Activated naive CD8-positive, alpha-beta T cell treated with anti-CD3 and anti-CD28 coated beads for 36 hours (primary cell): ENCODE results near the gene MYBL2. TPM values are rescaled to one million over a fixed set of nuclear protein-coding genes. Genes with fewer than 3 reads are reported as not detected.
A peak's percentile ranks its signal among the peaks of the same experiment; 100 is the strongest.

Experiments
- DNase-seq: peaks from one replicate; pipeline ENCODE4 v3.0.0; 2021
- H3K27ac Mint-ChIP-seq: one replicate; pipeline ENCODE4 v1.8.0; 2022; ENCODE audit warnings: mild to moderate bottlenecking, moderate library complexity, mixed read lengths
- H3K27me3 Mint-ChIP-seq: one replicate; pipeline ENCODE4 v1.8.0; 2022; ENCODE audit warnings: mild to moderate bottlenecking, mixed read lengths
- H3K36me3 Mint-ChIP-seq: one replicate; pipeline ENCODE4 v1.8.0; 2021; ENCODE audit warnings: mild to moderate bottlenecking, mixed read lengths
- H3K4me1 Mint-ChIP-seq: one replicate; pipeline ENCODE4 v1.8.0; 2021; ENCODE audit warnings: mixed read lengths
- H3K4me3 Mint-ChIP-seq: one replicate; pipeline ENCODE4 v1.8.0; 2022; ENCODE audit warnings: mild to moderate bottlenecking, moderate library complexity, mixed read lengths
- H3K9me3 Mint-ChIP-seq: one replicate; pipeline ENCODE4 v1.8.0; 2022; ENCODE audit warnings: mixed read lengths
- total RNA-seq, 2 experiments: library from RNA; stranded (reverse); gene quantifications; one replicate each; pipeline ENCODE4 v1.2.3, GENCODE V29; 2021

Gene MYBL2
- total RNA-seq, 2 experiments from 2014 or later: 139 to 140 TPM

DNA sequence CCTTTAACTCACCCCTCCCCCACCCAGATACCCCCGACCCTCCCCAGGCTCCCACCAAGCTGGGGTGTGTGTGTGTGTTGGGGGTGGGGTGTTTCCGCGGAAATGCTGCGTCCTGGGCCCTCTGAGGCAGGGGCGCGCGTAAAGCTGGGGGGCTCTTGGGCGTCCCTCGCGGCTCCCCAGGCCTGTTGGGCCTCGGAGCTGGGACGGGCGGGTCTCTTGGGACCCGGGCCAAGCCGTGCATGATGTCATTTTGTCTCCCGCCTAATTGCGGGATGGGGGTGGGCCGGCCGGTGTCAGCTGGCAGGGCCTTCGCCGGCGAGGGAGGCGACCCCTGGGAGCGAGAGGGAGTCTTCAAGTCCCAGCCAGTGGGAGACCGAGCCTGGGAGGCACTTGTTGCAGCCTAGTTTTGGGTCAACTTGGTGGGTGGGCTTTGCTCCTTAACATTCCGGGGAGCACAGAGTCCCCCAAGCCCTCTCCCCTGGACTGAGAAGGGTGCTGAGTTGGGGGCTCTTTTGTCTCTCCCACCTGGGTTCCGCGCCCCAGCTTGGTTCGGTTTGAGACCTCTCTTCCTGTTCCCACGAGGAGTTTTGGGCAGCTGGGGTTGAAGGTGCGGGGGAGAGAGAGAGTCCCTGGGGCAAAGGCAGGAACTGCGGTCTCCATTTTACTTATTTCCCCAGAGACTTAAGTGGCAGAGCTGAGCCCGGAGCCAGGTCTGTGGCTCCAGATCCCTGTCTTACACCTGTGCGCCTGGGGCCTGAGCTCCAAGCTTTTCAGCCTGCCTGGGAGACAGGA is 623 bp downstream of the MYBL2 start:
- no peaks in the 10 kb centered on the region for H3K9me3 Mint-ChIP-seq
- H3K4me3 Mint-ChIP-seq: peak overlapping the region; percentile 86
- H3K4me1 Mint-ChIP-seq: peaks cover 7% of the 10 kb centered on the region
- peaks cover 38% of the 10 kb centered on the region for H3K27me3 Mint-ChIP-seq
- H3K36me3 Mint-ChIP-seq: peaks cover 31% of the 10 kb centered on the region
- peak; percentile 44 for DNase-seq
- H3K27ac Mint-ChIP-seq: peak overlapping the region; percentile 86

DNA sequence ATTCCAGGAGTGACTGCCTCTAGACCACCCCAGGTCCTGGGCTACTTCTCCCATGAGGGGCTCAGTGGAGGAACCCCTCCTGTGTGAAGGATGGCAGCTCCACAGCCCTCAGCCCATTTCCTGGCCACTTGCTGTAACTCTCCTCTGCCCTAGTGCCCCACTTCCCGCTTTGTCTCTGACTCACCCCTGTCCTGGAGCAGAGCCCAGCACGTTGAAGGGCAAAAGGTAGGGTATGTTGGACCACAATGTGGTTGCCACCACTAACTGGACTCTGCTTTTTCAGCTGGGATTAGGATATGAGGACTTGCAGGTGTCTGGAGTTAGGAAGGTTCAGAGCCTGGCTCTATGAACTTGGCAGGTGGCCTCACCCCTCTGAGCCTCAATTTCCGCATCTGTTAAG is 2.4 kb downstream of the MYBL2 start:
- peaks cover 43% of the 10 kb centered on the region for H3K27me3 Mint-ChIP-seq
- DNase-seq: no peak
- H3K27ac Mint-ChIP-seq: no peak overlapping the region
- H3K36me3 Mint-ChIP-seq: peaks cover 40% of the 10 kb centered on the region
- peaks cover 3% of the 10 kb centered on the region for H3K9me3 Mint-ChIP-seq
- no peak overlapping the region for H3K4me3 Mint-ChIP-seq
- H3K4me1 Mint-ChIP-seq: peaks cover 7% of the 10 kb centered on the region

DNA sequence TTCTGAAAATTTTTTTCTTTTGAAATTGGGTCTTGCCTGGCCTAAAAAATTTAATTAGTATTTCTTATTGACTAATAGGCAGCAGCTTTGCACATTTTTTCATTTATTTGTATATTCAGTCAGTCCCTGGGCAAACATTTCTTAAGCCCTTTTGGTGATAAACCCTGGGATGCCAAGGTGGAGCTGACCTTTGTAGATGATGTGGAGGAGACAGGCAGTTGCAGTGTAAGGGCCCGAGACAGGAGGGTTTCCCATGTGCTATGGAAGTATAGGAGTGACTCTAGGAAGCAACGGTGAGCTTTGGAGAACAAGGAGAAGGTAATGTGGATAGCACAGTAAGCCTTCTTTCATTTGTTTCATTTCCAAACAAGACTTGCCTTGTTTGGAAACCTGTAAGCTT is 3.5 kb downstream of the MYBL2 start:
- Mint-ChIP-seq H3K4me1 (peaks cover 7% of the 10 kb centered on the region), H3K27me3 (peaks cover 43% of the 10 kb centered on the region)

DNA sequence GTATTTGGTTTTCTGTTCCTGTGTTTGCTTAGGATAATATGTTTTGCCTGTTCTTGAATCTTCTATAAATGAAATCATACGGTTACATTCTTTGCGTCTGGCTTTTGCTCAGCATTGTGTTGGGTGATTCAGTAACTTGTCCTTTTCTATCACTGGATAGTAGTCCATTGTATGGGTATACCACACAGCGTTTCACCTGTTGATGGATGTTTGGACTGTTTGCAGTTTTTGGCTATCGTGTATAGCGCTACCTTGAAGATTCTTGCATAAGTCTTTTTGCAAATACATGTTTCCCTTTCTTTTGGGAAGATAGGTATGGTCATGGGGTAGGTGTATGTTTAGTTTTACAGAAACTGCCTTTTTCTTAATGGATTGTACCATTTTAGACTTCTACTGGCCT is 9.5 kb downstream of the MYBL2 start:
- Mint-ChIP-seq H3K36me3 (peaks cover 56% of the 10 kb centered on the region), H3K4me3 (no peak overlapping the region), H3K27ac (no peak overlapping the region), H3K9me3 (peaks cover 3% of the 10 kb centered on the region), H3K4me1 (peaks cover 4% of the 10 kb centered on the region), H3K27me3 (peaks cover 5% of the 10 kb centered on the region)
- DNase-seq: no peak

More for the DNA sequence above, 3.5 kb downstream of the MYBL2 start:
- Mint-ChIP-seq H3K27ac (no peak overlapping the region), H3K36me3 (peaks cover 49% of the 10 kb centered on the region), H3K4me3 (no peak overlapping the region), H3K9me3 (peaks cover 3% of the 10 kb centered on the region)
- DNase-seq: no peak

DNA sequence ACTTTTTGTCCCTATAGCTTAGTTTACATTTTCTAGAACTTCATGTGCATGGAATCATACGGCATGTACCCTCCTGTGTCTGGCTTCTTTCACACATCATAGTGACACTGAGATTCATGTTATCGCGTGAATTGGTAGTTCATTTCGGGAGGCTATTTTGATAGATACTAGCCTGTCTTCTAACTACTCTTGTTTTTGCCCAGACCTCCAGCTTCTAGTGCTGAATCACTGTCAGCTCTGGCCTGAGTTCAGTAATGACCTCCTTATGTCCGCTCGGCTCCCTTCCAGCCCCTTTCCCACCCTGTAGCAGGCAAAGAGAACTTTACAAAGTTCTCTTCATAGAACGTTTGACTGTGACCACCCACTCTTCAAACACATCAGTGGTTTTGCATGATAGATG is 14.1 kb downstream of the MYBL2 start:
- no peak for DNase-seq
- Mint-ChIP-seq H3K36me3 (peaks cover 36% of the 10 kb centered on the region), H3K4me3 (no peak overlapping the region), H3K27me3 (no peaks in the 10 kb centered on the region), H3K27ac (no peak overlapping the region), H3K9me3 (no peaks in the 10 kb centered on the region), H3K4me1 (peaks cover 9% of the 10 kb centered on the region)

DNA sequence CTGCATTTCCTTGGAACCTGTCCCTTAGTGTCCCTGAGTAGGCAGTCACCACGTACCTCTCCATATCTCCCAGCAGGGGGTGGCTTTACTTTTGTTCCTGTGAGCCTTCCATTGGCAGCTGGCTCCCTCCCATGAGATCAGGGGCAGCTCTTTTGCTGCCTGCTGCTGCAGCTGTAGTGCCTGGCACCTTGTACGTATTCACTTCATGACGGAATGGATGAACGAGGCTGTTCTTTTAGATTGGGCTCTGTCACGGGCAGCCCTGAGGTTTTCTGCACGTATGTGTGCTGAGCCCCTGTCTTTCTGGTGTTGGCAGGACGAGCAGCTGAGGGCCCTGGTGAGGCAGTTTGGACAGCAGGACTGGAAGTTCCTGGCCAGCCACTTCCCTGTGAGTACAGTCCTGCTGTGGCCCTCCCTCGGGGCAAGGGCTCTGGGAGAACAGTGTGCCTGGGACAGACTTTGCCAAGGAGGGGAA is 14.6 kb downstream of the MYBL2 start:
- H3K36me3 Mint-ChIP-seq: peaks cover 36% of the 10 kb centered on the region
- H3K27me3 Mint-ChIP-seq: no peaks in the 10 kb centered on the region
- no peak for DNase-seq
- no peaks in the 10 kb centered on the region for H3K9me3 Mint-ChIP-seq
- H3K4me1 Mint-ChIP-seq: peaks cover 9% of the 10 kb centered on the region
- H3K27ac Mint-ChIP-seq: no peak overlapping the region
- H3K4me3 Mint-ChIP-seq: no peak overlapping the region

DNA sequence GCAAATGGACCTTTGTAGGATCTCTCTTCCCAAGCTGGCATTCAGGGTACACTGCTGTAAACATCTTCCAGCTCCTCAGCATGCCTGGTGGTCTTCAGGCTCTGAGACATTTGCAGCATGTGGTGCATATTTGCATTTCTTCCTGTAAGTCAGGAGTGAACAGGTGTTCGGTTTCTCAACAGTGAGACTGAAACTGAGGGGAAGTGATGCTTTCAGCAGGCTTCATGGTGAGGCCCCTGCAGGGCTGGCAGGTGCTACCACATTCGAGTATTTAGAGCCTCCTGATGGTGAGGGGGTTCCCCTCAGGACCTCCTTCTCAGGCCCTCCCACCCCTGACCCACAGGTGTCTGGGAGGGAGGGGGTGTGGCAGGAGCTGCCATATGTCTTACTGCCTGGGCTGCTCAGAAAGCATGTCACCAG is 15.1 kb downstream of the MYBL2 start:
- Mint-ChIP-seq H3K4me1 (peaks cover 9% of the 10 kb centered on the region), H3K36me3 (peaks cover 36% of the 10 kb centered on the region), H3K9me3 (no peaks in the 10 kb centered on the region), H3K4me3 (no peak overlapping the region), H3K27ac (no peak overlapping the region), H3K27me3 (no peaks in the 10 kb centered on the region)
- DNase-seq: no peak

DNA sequence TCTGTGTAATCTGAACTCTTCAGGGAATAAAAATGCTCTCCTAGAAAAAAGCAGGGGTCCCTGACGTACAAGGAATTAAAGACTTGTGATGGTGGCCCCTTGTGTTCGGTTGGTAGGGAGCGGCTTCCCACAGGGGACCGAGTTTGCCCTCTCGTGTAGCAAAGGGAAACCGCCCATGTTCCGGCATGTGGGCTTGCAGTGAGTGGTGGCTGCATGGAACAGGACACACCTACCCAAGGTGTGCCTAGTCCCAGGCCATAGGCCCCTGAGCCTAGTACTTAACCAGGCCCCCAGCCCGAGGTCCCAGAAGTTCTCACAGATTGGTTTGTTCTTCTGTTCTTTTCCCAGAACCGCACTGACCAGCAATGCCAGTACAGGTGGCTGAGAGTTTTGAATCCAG is 15.5 kb downstream of the MYBL2 start:
- Mint-ChIP-seq H3K9me3 (no peaks in the 10 kb centered on the region), H3K4me3 (no peak overlapping the region), H3K4me1 (peaks cover 9% of the 10 kb centered on the region), H3K27me3 (no peaks in the 10 kb centered on the region), H3K27ac (peak overlapping the region; percentile 54), H3K36me3 (peaks cover 35% of the 10 kb centered on the region)
- DNase-seq: no peak

DNA sequence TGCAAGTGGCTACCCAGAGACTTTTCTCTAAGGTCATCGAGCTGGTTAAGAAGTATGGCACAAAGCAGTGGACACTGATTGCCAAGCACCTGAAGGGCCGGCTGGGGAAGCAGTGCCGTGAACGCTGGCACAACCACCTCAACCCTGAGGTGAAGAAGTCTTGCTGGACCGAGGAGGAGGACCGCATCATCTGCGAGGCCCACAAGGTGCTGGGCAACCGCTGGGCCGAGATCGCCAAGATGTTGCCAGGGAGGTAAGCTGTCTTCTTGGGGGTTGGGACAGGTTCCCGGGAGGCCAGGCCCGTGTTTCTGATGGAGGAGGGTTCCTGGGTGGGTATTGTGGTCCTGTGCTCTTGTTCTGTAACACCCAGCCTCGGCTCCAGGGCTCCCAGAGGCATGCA is 19.9 kb downstream of the MYBL2 start:
- Mint-ChIP-seq H3K27me3 (no peaks in the 10 kb centered on the region), H3K27ac (no peak overlapping the region)
- DNase-seq: no peak

DNA sequence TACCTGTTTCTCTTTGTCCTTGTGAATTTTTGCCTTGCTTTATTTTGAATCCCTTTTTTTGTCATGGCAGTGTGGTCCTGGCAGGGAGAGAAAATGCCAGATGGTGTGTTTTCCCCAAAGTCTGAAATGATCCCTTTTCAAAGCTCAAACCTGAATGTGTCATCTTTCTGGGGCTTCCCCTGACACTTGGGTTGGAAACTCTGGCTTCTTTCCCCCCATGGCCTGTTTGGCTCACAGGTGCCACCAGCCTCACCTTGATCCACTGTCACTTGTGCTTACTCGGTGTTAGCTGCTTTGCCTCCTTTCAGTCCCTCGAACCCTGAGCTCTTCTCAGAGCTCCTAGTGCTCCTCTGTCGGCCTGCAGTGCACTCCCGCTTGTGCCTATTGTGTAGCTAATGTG is 22.3 kb downstream of the MYBL2 start:
- H3K36me3 Mint-ChIP-seq: peaks cover 36% of the 10 kb centered on the region
- no peak overlapping the region for H3K27ac Mint-ChIP-seq
- no peak overlapping the region for H3K4me3 Mint-ChIP-seq
- no peaks in the 10 kb centered on the region for H3K27me3 Mint-ChIP-seq
- no peak for DNase-seq
- H3K4me1 Mint-ChIP-seq: peaks cover 7% of the 10 kb centered on the region
- no peaks in the 10 kb centered on the region for H3K9me3 Mint-ChIP-seq

More for the DNA sequence above, 19.9 kb downstream of the MYBL2 start:
- Mint-ChIP-seq H3K36me3 (peaks cover 44% of the 10 kb centered on the region), H3K4me1 (peaks cover 9% of the 10 kb centered on the region), H3K4me3 (no peak overlapping the region), H3K9me3 (no peaks in the 10 kb centered on the region)

DNA sequence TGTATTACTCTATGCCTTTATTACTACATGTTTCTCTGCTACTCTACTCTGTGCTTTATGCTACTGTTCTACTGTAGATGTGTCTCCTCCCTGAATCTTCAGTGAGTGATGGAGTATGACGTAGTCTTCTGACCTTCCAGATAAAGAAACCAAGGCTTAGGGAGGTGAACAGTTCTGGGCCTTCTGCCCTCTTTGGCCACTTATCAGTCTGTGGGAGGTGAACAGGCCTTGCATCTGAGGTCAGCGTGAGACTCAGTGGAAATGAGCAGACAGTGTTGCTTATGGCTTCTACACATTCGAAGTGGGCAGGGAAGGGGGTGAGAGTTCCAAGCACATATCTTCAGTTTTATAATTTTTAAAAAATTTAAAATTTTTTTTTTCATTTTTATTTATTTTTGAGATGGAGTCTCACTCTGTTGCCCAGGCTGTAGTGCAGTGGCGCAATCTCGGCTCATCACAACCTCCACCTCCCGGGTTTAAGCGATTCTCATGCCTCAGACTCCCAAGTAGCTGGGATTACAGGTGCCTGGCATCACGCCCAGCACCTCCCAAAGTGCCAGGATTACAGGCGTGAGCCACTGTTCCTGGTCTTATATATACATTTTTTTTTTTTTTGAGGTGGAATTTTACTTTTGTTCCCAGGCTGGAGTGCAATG is 24.2 kb downstream of the MYBL2 start:
- H3K36me3 Mint-ChIP-seq: peaks cover 35% of the 10 kb centered on the region
- no peak for DNase-seq
- peaks cover 7% of the 10 kb centered on the region for H3K4me1 Mint-ChIP-seq
- no peak overlapping the region for H3K27ac Mint-ChIP-seq
- H3K9me3 Mint-ChIP-seq: no peaks in the 10 kb centered on the region
- H3K4me3 Mint-ChIP-seq: no peak overlapping the region
- no peaks in the 10 kb centered on the region for H3K27me3 Mint-ChIP-seq

DNA sequence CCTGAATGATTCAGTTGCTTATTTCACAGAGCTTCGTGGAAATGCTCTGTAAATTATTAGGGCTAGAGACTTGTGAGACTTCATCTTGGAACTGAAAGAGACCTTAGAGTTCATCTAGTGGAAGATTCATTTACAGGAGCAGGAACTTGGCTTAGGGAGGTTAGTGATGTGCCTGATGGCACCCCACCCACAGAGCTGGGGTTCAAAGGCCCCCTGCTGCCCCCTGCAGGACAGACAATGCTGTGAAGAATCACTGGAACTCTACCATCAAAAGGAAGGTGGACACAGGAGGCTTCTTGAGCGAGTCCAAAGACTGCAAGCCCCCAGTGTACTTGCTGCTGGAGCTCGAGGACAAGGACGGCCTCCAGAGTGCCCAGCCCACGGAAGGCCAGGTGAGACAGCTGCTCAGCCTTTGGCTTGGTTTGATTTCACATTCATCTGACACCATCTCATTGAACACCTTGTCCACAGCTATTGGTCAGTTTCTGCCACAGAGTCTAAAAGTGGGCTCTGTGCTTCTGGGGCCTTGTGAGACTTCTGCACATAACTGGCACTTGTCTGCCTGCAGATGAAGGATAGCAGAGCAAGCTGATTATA is 25.1 kb downstream of the MYBL2 start:
- DNase-seq: peak; percentile 50
- Mint-ChIP-seq H3K36me3 (peaks cover 28% of the 10 kb centered on the region), H3K27me3 (no peaks in the 10 kb centered on the region), H3K4me1 (peaks cover 7% of the 10 kb centered on the region), H3K27ac (no peak overlapping the region), H3K9me3 (no peaks in the 10 kb centered on the region), H3K4me3 (no peak overlapping the region)

DNA sequence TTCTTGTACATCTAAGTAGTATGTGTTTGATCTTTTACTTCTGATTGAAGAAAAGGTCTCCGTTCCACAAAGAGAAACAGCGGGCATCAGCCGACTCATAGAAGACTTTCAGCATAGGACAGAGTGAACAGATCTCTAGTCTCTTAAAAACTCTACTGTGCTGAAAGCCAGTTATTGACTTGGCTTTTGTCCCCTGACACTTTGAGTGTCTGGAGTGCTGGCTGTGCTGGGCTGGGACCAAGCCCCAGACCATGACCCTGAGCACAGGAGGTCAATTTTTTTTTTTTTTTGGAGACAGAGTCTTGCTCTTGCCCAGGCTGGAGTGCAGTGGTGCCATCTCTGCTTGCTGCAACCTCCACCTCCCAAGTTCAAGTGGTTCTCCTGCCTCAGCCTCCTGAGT is 27.8 kb downstream of the MYBL2 start:
- H3K4me3 Mint-ChIP-seq: no peak overlapping the region
- H3K9me3 Mint-ChIP-seq: no peaks in the 10 kb centered on the region
- H3K27me3 Mint-ChIP-seq: no peaks in the 10 kb centered on the region
- peaks cover 7% of the 10 kb centered on the region for H3K4me1 Mint-ChIP-seq
- H3K27ac Mint-ChIP-seq: no peak overlapping the region
- no peak for DNase-seq
- peaks cover 23% of the 10 kb centered on the region for H3K36me3 Mint-ChIP-seq

DNA sequence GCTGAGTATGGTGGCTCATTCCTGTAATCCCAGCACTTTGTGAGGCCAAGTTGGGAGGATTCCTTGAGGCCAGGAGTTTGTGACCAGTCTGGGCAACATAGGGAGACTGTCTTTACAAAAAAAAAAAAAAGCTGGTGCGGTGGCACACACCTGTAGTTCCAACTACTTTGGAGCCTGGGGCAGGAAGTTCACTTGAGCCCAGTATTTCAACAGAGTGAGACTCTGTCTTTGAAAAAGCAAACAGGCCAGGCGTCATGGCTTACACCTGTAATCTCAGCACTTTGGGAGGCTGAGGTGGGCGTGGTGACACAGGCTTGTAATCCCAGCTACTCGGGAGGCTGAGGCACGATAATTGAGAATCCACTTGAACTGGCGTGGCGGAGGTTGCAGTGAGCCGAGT is 28.7 kb downstream of the MYBL2 start:
- no peak for DNase-seq
- Mint-ChIP-seq H3K27ac (no peak overlapping the region), H3K27me3 (no peaks in the 10 kb centered on the region), H3K36me3 (peaks cover 27% of the 10 kb centered on the region), H3K4me1 (peaks cover 13% of the 10 kb centered on the region), H3K9me3 (no peaks in the 10 kb centered on the region), H3K4me3 (no peak overlapping the region)

DNA sequence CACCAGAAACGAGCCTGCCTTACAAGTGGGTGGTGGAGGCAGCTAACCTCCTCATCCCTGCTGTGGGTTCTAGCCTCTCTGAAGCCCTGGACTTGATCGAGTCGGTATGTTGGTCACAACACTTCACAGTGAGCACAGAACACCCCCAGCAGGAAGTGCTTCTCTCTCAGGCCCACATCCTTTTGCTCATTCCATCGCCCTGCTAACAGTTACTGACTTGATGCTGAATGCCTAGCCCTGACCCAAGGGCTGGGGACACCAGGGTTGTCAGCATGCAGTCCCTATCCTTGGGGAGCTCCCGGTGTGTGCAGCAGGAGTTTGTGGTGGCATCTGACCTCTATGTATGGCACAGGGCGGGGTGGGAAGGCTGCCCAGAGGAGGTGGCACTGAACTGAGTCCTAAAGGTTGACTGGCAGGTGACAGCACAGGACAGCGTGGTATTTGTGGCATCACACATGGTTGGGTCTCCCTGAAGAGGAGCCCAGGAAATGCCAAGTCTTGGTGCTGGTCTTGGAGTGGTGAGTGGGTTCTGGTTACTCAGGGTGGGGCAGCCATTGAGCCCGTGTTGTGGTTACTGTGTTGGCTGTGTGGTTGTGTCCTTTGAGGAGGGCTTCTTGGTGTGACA is 33.1 kb downstream of the MYBL2 start:
- Mint-ChIP-seq H3K4me3 (no peak overlapping the region), H3K9me3 (no peaks in the 10 kb centered on the region), H3K4me1 (peaks cover 13% of the 10 kb centered on the region), H3K27me3 (no peaks in the 10 kb centered on the region), H3K36me3 (peaks cover 32% of the 10 kb centered on the region), H3K27ac (no peak overlapping the region)
- no peak for DNase-seq
